Measurements from ENCODE around the gene SH2D5. TPM values are rescaled to one million over a fixed set of nuclear protein-coding genes. Genes with fewer than 3 reads are reported as not detected.

SH2D5 gene
- polyA plus RNA-seq, 1 donor from 2014 or later, result 14.1 TPM

- Histone ChIP-seq H3F3A (ENCODE audit: insufficient read depth, low read length, poor library complexity, severe bottlenecking) (no peaks in the 10 kb centered on the region), H3K27ac (ENCODE audit: low read length) (no peak overlapping the region), H3K36me3 (ENCODE audit: insufficient read depth, low read length) (no peaks in the 10 kb centered on the region), H2AFZ (ENCODE audit: low read depth, low read length) (no peak overlapping the region), H3K9me2 (ENCODE audit: insufficient read depth, low read length) (no peaks in the 10 kb centered on the region), H3K9ac (ENCODE audit: low read length) (no peak overlapping the region), H3K9me3 (ENCODE audit: low read length) (no peaks in the 10 kb centered on the region), H3K79me2 (replicated peaks; ENCODE audit: insufficient read depth, low read length) (no peaks in the 10 kb centered on the region), H3K4me2 (ENCODE audit: low read length) (no peak overlapping the region), H3K4me3 (ENCODE audit: low read length) (no peak overlapping the region), H3K27me3 (ENCODE audit: insufficient read depth, low read depth, low read length) (no peaks in the 10 kb centered on the region), H4K20me1 (ENCODE audit: insufficient read depth) (no peaks in the 10 kb centered on the region)
- TF ChIP-seq RAD21 (conservative IDR thresholded peaks at IDR 0.05) (no peak), MXI1 (conservative IDR thresholded peaks at IDR 0.05; ENCODE audit: poor library complexity, severe bottlenecking) (no peak), REST (IDR thresholded peaks at IDR 0.05; ENCODE audit: borderline replicate concordance) (no peak)
Measured at GRCh38 chr1:20706841-20707240, 25.7 kb downstream of the SH2D5 start.

- Histone ChIP-seq H3K36me3 (ENCODE audit: insufficient read depth, low read length) (no peaks in the 10 kb centered on the region), H4K20me1 (ENCODE audit: insufficient read depth) (no peaks in the 10 kb centered on the region), H3K27me3 (ENCODE audit: insufficient read depth, low read depth, low read length) (no peaks in the 10 kb centered on the region), H3K4me2 (ENCODE audit: low read length) (no peak overlapping the region), H3K79me2 (replicated peaks; ENCODE audit: insufficient read depth, low read length) (no peaks in the 10 kb centered on the region), H3K9me3 (ENCODE audit: low read length) (no peaks in the 10 kb centered on the region), H3K9ac (ENCODE audit: low read length) (peak overlapping the region; percentile 12), H3K9me2 (ENCODE audit: insufficient read depth, low read length) (no peaks in the 10 kb centered on the region), H3K27ac (ENCODE audit: low read length) (peak overlapping the region; percentile 52), H3F3A (ENCODE audit: insufficient read depth, low read length, poor library complexity, severe bottlenecking) (no peaks in the 10 kb centered on the region), H2AFZ (ENCODE audit: low read depth, low read length) (peak overlapping the region; percentile 21), H3K4me3 (ENCODE audit: low read length) (no peak overlapping the region)
- TF ChIP-seq MXI1 (conservative IDR thresholded peaks at IDR 0.05; ENCODE audit: poor library complexity, severe bottlenecking) (no peak), POLR2AphosphoS5 (IDR thresholded peaks at IDR 0.05) (peak; percentile 25)
Measured at GRCh38 chr1:20705203-20705755, 27.2 kb downstream of the SH2D5 start.

- H3K27me3 ChIP-seq (ENCODE audit: insufficient read depth, low read depth, low read length), result no peaks in the 10 kb centered on the region
- no peaks in the 10 kb centered on the region for H3K79me2 ChIP-seq (replicated peaks; ENCODE audit: insufficient read depth, low read length)
- no peaks in the 10 kb centered on the region for H3K36me3 ChIP-seq (ENCODE audit: insufficient read depth, low read length)
- no peak overlapping the region for H2AFZ ChIP-seq (ENCODE audit: low read depth, low read length)
- no peaks in the 10 kb centered on the region for H3K9me2 ChIP-seq (ENCODE audit: insufficient read depth, low read length)
- H3F3A ChIP-seq (ENCODE audit: insufficient read depth, low read length, poor library complexity, severe bottlenecking), result no peaks in the 10 kb centered on the region
- no peaks in the 10 kb centered on the region for H4K20me1 ChIP-seq (ENCODE audit: insufficient read depth)
- TF ChIP-seq MXI1 (conservative IDR thresholded peaks at IDR 0.05; ENCODE audit: poor library complexity, severe bottlenecking) (no peak), EZH2 (IDR thresholded peaks at IDR 0.05; ENCODE audit: borderline replicate concordance, insufficient read depth, low read length, poor library complexity, severe bottlenecking) (no peak), SMC3 (conservative IDR thresholded peaks at IDR 0.05; ENCODE audit: poor library complexity) (no peak), EP300 (conservative IDR thresholded peaks at IDR 0.05; ENCODE audit: poor library complexity, severe bottlenecking) (no peak), CTCF (IDR thresholded peaks at IDR 0.05; ENCODE audit: poor library complexity, severe bottlenecking) (no peak), POLR2AphosphoS5 (IDR thresholded peaks at IDR 0.05) (no peak), TAF1 (IDR thresholded peaks at IDR 0.05; ENCODE audit: low read depth) (no peak), REST (IDR thresholded peaks at IDR 0.05; ENCODE audit: borderline replicate concordance) (no peak), RAD21 (conservative IDR thresholded peaks at IDR 0.05) (no peak)
- no peaks in the 10 kb centered on the region for H3K9me3 ChIP-seq (ENCODE audit: low read length)
- H3K9ac ChIP-seq (ENCODE audit: low read length), result no peak overlapping the region
- no peak overlapping the region for H3K4me2 ChIP-seq (ENCODE audit: low read length)
- peak overlapping the region; percentile 52 for H3K27ac ChIP-seq (ENCODE audit: low read length)
- H3K4me3 ChIP-seq (ENCODE audit: low read length), result no peak overlapping the region
Measured at GRCh38 chr1:20704390-20705202, 27.9 kb downstream of the SH2D5 start.
